HepG2 (cell line): ENCODE measurements around the gene LRIT2. TPM values are rescaled to one million over a fixed set of nuclear protein-coding genes. Genes with fewer than 3 reads are reported as not detected.

Source experiments
- ATAC-seq: fragments of 200-7000 bp; cut with Tn5 transposase; 3 replicates; pipeline ENCODE4 v1.9.1; 2020; ENCODE audit warnings: mild to moderate bottlenecking, moderate library complexity
- BruUV-seq: library from RNA; stranded (reverse); fragments of 400-500 nt; replicated peaks from 2 replicates; lab custom pipeline; 2021; lab: Mats Ljungman, UMichigan
- CTCF ChIA-PET: fragments of 300-600 bp; formaldehyde crosslinking; extraction: SDS; loops from one replicate; lab custom pipeline; 2021; ENCODE audit warnings: low total read pairs, inconsistent platforms, low intra/inter-chr PET ratio; lab: Yijun Ruan, JAX
- POLR2A ChIA-PET: fragments of 350-600 bp; sonication (Branson Sonifier 250); formaldehyde crosslinking; loops from one replicate; lab custom pipeline; 2020; ENCODE audit warnings: antibody characterized with exemption, inconsistent platforms; lab: Yijun Ruan, JAX
- DNase-seq: peaks from one replicate; pipeline ENCODE4 v3.0.0-alpha.2; 2015; ENCODE audit warnings: low spot score
- FAIRE-seq: peaks from 3 replicates; lab custom pipeline; 2011; peaks lifted over from hg19 to GRCh38; lab: Jason Lieb, UNC
- H2AFZ ChIP-seq: one replicate; pipeline ENCODE4 v1.6.1; 2011; ENCODE audit warnings: low read length, inconsistent platforms
- H3K27ac ChIP-seq: fragments of 300-600 bp; 3 replicates; pipeline ENCODE4 v1.8.0; 2011; ENCODE audit warnings: mixed run types, mild to moderate bottlenecking, mixed read lengths, low read length, inconsistent platforms; ENCODE audit not compliant: insufficient read depth; ENCODE audit errors: extremely low read length
- H3K27me3 ChIP-seq, 2 experiments: fragments of 200-600 bp in 1 of 2; 2 replicates in 1 of 2; 3 replicates in 1 of 2; pipeline versions ENCODE4 v1.6.0 to v1.8.0; 2011; ENCODE audit warnings: low read length in 2 of 2, mild to moderate bottlenecking in 2 of 2, moderate library complexity in 2 of 2, inconsistent platforms in 1 of 2; ENCODE audit not compliant: insufficient read depth in 2 of 2, control insufficient read depth in 1 of 2
- H3K36me3 ChIP-seq, 2 experiments: fragments of 200-600 bp in 1 of 2; replicated peaks in 1 of 2; 2 replicates in 1 of 2; 3 replicates in 1 of 2; pipeline versions ENCODE4 v1.5.1 to v1.8.0; 2011; ENCODE audit warnings: low read length in 2 of 2, inconsistent platforms in 1 of 2; ENCODE audit not compliant: insufficient read depth in 2 of 2, control insufficient read depth in 1 of 2
- H3K4me1 ChIP-seq: 2 replicates; pipeline ENCODE4 v1.5.1; 2012; ENCODE audit warnings: low read length, inconsistent platforms; ENCODE audit not compliant: insufficient read depth
- H3K4me2 ChIP-seq: 2 replicates; pipeline ENCODE4 v1.6.0; 2011; ENCODE audit warnings: low read depth, low read length, inconsistent platforms
- H3K4me3 ChIP-seq, 3 experiments: fragments of 200-600 bp in 1 of 3; sonication (generic), shearing (Covaris generic) in 1 of 3; replicated peaks in 1 of 3; 2 replicates each; pipeline ENCODE4 v1.5.1; 2011 to 2016; ENCODE audit warnings: low read length in 3 of 3, inconsistent platforms in 2 of 3, low read depth in 2 of 3, mild to moderate bottlenecking in 2 of 3, control low read depth in 1 of 3, mixed read lengths in 1 of 3; ENCODE audit not compliant: insufficient read depth in 1 of 3
- H3K79me2 ChIP-seq: one replicate; pipeline ENCODE4 v1.6.1; 2011; ENCODE audit warnings: low read length, inconsistent platforms; ENCODE audit not compliant: insufficient read depth
- H3K9ac ChIP-seq: 2 replicates; pipeline ENCODE4 v1.6.0; 2011; ENCODE audit warnings: mild to moderate bottlenecking, low read depth, low read length, inconsistent platforms; ENCODE audit not compliant: insufficient read depth
- H3K9me3 ChIP-seq: 2 replicates; pipeline ENCODE4 v1.5.1; 2012; ENCODE audit warnings: mild to moderate bottlenecking, low read length
- H4K20me1 ChIP-seq: 2 replicates; pipeline ENCODE4 v1.6.0; 2011; ENCODE audit warnings: inconsistent platforms, mild to moderate bottlenecking, low read length, moderate library complexity; ENCODE audit not compliant: insufficient read depth
- ATF7-NPFF ChIP-seq: sonication (generic); formaldehyde crosslinking; IDR thresholded peaks from 2 replicates; pipeline ENCODE4 v1.8.1; 2023; ENCODE audit warnings: mild to moderate bottlenecking, low read depth, missing genetic modification reagents, moderate library complexity
- BHLHE40 ChIP-seq: IDR thresholded peaks from 2 replicates; pipeline ENCODE4 v1.6.1; 2011; ENCODE audit warnings: low read length, improper control_type of control experiment
- EP300 ChIP-seq, 3 experiments: sonication (generic) in 1 of 3; formaldehyde crosslinking in 1 of 3; IDR thresholded peaks; 2 replicates each; pipeline versions ENCODE4 v1.5.1 to v1.6.1; 2011 to 2020; ENCODE audit warnings: low read depth in 2 of 3, low read length in 2 of 3, borderline replicate concordance in 1 of 3, improper control_type of control experiment in 1 of 3, mild to moderate bottlenecking in 1 of 3, missing genetic modification reagents in 1 of 3, moderate library complexity in 1 of 3
- HMG20B ChIP-seq: conservative IDR thresholded peaks from 2 replicates; pipeline ENCODE4 v1.6.1; 2016; ENCODE audit warnings: missing genetic modification reagents, missing compliant biosample characterization
- THYN1 ChIP-seq: sonication (generic); formaldehyde crosslinking; IDR thresholded peaks from 2 replicates; pipeline ENCODE4 v1.8.1; 2023; ENCODE audit warnings: low read depth, mild to moderate bottlenecking, moderate library complexity, missing genetic modification reagents, borderline replicate concordance
- ZBTB3 ChIP-seq: sonication (generic); formaldehyde crosslinking; IDR thresholded peaks from 2 replicates; pipeline ENCODE4 v1.4.0; 2020; ENCODE audit warnings: low read depth, mild to moderate bottlenecking, moderate library complexity, missing genetic modification reagents, borderline replicate concordance
- ZNF468 ChIP-seq: sonication (generic); formaldehyde crosslinking; IDR thresholded peaks from 2 replicates; pipeline ENCODE4 v1.8.0; 2022; ENCODE audit warnings: mild to moderate bottlenecking, moderate library complexity, missing genetic modification reagents
- ZNF546 ChIP-seq: sonication (generic); formaldehyde crosslinking; conservative IDR thresholded peaks from 2 replicates; pipeline ENCODE4 v1.8.1; 2023; ENCODE audit warnings: mild to moderate bottlenecking, missing genetic modification reagents
- WGBS: methylation state at CpG from one replicate; pipeline ENCODE4 v1.1.6; 2017; ENCODE audit warnings: low lambda C conversion rate; 5-methylcytosine and 5-hydroxymethylcytosine counted together
- in situ Hi-C: cut with HindIII; loops from 2 replicates; pipeline ENCODE4 v1.10.0; 2017; ENCODE audit warnings: low pct_unique_long_range_greater_than_20kb; ENCODE audit not compliant: extremely low pct_ligation_motif_present
- intact Hi-C: fragments of 100-400 bp; cut with micrococcal nuclease; formaldehyde crosslinking; loops from one replicate; pipeline ENCODE4 v1.10.0; 2022; ENCODE audit not compliant: unreplicated experiment
- polyA plus RNA-seq, 8 experiments: library from polyadenylated mRNA; depleted of rRNA in 3 of 8; stranded (reverse) in 7 of 8; unstranded in 1 of 8; fragments of >200 nt; fragmentation: Illumina TruSeq in 4 of 8; extraction: Trizol in 4 of 8; gene quantifications; 2 replicates each; pipeline versions ENCODE4 v1.2.1 to v1.2.3, GENCODE V29; 2011 to 2016; ENCODE audit warnings: low read depth in 4 of 8, missing spikeins in 1 of 8, mixed read lengths in 1 of 8; ENCODE audit not compliant: insufficient read depth in 1 of 8
- total RNA-seq, 5 experiments: library from RNA; depleted of rRNA; stranded (reverse); fragments of >200 nt; fragmentation: Illumina TruSeq; extraction: Trizol; gene quantifications; 2 replicates each; pipeline ENCODE4 v1.2.3, GENCODE V29; 2016; ENCODE audit warnings: low read depth in 1 of 5
- TF ChIP-seq, protein P1 (sequence below): sonication (generic); formaldehyde crosslinking; IDR thresholded peaks from 2 replicates; pipeline ENCODE4 v1.4.0; 2020; ENCODE audit warnings: missing genetic modification reagents; ENCODE audit errors: not compliant biosample characterization
- TF ChIP-seq, protein P2 (sequence below): IDR thresholded peaks from 2 replicates; pipeline ENCODE4 v1.6.1; 2016; ENCODE audit warnings: control low read depth
- TF ChIP-seq, protein P3 (sequence below): sonication (generic); formaldehyde crosslinking; IDR thresholded peaks from 2 replicates; pipeline ENCODE4 v1.5.1; 2020; ENCODE audit warnings: missing genetic modification reagents, mild to moderate bottlenecking, borderline replicate concordance
- TF ChIP-seq, protein P4 (sequence below): sonication (generic); formaldehyde crosslinking; IDR thresholded peaks from 2 replicates; pipeline ENCODE4 v1.5.0; 2020; ENCODE audit warnings: mild to moderate bottlenecking, missing genetic modification reagents

The LRIT2 gene
- total and polyA plus RNA-seq, 2 of the 13 experiments (the other 11 are each of a cell fraction or from before 2014, with no cell fraction given), result not detected

DNA sequence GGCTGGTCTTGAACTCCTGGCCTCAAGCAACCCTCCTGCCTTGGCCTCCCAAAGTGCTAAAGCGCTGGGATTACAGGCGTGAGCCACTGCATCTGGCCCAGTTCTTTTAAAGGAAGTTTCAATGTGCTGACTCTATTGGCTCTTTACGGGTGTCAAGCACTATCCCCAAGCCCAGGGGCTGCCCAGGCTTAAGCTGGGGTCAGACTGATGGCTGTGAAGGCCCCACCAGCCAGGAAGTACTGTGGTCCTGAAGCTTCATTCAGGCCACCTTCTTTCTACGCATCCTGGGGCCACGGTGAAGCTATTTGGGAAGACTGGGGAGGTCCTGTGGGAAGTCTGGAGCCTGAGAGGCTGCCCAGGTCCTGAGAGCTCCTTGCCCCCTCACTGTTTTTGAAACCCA, 43.7 kb downstream of the LRIT2 start:
- ChIA-PET POLR2A (no interaction called here), CTCF (no interaction called here)
- no peak for ATAC-seq
- Histone ChIP-seq H3K4me2 (no peak overlapping the region), H3K9ac (no peak overlapping the region), H2AFZ (no peak overlapping the region), H4K20me1 (no peaks in the 10 kb centered on the region), H3K79me2 (no peaks in the 10 kb centered on the region), H3K9me3 (no peaks in the 10 kb centered on the region), H3K4me3 (no peak overlapping the region), H3K27me3 (peaks cover 0 to 4% of the 10 kb centered on the region in 2 experiments; a peak in 1 of 5 replicates), H3K4me1 (no peaks in the 10 kb centered on the region), H3K27ac (no peak overlapping the region), H3K36me3 (no peaks in the 10 kb centered on the region)
- TF ChIP-seq BHLHE40 (no peak), EP300 (IDR thresholded peaks at IDR 0.05; ENCODE audit: low read depth in 2 of 2, low read length in 2 of 2) (no peak), EP300 (CRISPR knock-in tag; IDR thresholded peaks at IDR 0.05; ENCODE audit: borderline replicate concordance) (no peak), ZNF546 (CRISPR knock-in tag) (no peak), THYN1 (CRISPR knock-in tag) (no peak), ATF7-NPFF (CRISPR knock-in tag) (no peak), HMG20B (no peak), ZNF468 (CRISPR knock-in tag) (no peak), ZBTB3 (CRISPR knock-in tag) (no peak)
- TF ChIP-seq, protein P1, sequence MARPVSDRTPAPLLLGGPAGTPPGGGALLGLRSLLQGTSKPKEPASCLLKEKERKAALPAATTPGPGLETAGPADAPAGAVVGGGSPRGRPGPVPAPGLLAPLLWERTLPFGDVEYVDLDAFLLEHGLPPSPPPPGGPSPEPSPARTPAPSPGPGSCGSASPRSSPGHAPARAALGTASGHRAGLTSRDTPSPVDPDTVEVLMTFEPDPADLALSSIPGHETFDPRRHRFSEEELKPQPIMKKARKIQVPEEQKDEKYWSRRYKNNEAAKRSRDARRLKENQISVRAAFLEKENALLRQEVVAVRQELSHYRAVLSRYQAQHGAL, result no peak
- TF ChIP-seq, protein P2, sequence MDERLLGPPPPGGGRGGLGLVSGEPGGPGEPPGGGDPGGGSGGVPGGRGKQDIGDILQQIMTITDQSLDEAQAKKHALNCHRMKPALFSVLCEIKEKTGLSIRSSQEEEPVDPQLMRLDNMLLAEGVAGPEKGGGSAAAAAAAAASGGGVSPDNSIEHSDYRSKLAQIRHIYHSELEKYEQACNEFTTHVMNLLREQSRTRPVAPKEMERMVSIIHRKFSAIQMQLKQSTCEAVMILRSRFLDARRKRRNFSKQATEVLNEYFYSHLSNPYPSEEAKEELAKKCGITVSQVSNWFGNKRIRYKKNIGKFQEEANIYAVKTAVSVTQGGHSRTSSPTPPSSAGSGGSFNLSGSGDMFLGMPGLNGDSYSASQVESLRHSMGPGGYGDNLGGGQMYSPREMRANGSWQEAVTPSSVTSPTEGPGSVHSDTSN (CRISPR knock-in tag), result no peak
- TF ChIP-seq, protein P3, sequence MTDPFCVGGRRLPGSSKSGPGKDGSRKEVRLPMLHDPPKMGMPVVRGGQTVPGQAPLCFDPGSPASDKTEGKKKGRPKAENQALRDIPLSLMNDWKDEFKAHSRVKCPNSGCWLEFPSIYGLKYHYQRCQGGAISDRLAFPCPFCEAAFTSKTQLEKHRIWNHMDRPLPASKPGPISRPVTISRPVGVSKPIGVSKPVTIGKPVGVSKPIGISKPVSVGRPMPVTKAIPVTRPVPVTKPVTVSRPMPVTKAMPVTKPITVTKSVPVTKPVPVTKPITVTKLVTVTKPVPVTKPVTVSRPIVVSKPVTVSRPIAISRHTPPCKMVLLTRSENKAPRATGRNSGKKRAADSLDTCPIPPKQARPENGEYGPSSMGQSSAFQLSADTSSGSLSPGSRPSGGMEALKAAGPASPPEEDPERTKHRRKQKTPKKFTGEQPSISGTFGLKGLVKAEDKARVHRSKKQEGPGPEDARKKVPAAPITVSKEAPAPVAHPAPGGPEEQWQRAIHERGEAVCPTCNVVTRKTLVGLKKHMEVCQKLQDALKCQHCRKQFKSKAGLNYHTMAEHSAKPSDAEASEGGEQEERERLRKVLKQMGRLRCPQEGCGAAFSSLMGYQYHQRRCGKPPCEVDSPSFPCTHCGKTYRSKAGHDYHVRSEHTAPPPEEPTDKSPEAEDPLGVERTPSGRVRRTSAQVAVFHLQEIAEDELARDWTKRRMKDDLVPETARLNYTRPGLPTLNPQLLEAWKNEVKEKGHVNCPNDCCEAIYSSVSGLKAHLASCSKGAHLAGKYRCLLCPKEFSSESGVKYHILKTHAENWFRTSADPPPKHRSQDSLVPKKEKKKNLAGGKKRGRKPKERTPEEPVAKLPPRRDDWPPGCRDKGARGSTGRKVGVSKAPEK (CRISPR knock-in tag), result no peak
- TF ChIP-seq, protein P4, sequence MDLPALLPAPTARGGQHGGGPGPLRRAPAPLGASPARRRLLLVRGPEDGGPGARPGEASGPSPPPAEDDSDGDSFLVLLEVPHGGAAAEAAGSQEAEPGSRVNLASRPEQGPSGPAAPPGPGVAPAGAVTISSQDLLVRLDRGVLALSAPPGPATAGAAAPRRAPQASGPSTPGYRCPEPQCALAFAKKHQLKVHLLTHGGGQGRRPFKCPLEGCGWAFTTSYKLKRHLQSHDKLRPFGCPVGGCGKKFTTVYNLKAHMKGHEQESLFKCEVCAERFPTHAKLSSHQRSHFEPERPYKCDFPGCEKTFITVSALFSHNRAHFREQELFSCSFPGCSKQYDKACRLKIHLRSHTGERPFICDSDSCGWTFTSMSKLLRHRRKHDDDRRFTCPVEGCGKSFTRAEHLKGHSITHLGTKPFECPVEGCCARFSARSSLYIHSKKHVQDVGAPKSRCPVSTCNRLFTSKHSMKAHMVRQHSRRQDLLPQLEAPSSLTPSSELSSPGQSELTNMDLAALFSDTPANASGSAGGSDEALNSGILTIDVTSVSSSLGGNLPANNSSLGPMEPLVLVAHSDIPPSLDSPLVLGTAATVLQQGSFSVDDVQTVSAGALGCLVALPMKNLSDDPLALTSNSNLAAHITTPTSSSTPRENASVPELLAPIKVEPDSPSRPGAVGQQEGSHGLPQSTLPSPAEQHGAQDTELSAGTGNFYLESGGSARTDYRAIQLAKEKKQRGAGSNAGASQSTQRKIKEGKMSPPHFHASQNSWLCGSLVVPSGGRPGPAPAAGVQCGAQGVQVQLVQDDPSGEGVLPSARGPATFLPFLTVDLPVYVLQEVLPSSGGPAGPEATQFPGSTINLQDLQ, result no peak
- BruUV-seq, result no TSS peak
- FAIRE-seq, result no peak
- DNase-seq, result no peak
- intact Hi-C loops (no loop called here), in situ Hi-C loops (no loop called here)
- 27% methylated on average over 5 of the region's 5 CpGs for WGBS
